Heart left ventricle (tissue), 16 donors: Measurements from ENCODE around the gene SNX2. TPM values are rescaled to one million over a fixed set of nuclear protein-coding genes. Genes with fewer than 3 reads are reported as not detected.

ENCODE experiments used
- ATAC-seq, 4 donors: fragments of 200-7000 bp; cut with Tn5 transposase; one replicate each; pipeline ENCODE4 v1.9.1; 2020 to 2022; ENCODE audit warnings: moderate library complexity in 4 of 4, mild to moderate bottlenecking in 3 of 4, moderate number of reproducible peaks in 1 of 4
- DNase-seq, 5 donors: peaks; one replicate each; pipeline ENCODE4 v3.0.0-alpha.2; 2020
- H3K27ac ChIP-seq, 12 donors: fragments of 200-600 bp; sonication (generic) in 4 of 12; one replicate each; pipeline versions ENCODE4 v1.5.0 to v1.8.0; 2016 to 2022; ENCODE audit warnings: mild to moderate bottlenecking in 2 of 12
- H3K27me3 ChIP-seq, 9 donors: fragments of 200-600 bp; sonication (generic) in 2 of 9; one replicate each; pipeline versions ENCODE4 v1.5.1 to v1.8.0; 2016 to 2022; ENCODE audit warnings: mild to moderate bottlenecking in 3 of 9
- H3K36me3 ChIP-seq, 9 donors: fragments of 200-600 bp; sonication (generic) in 2 of 9; one replicate each; pipeline versions ENCODE4 v1.5.0 to v1.8.0; 2018 to 2022; ENCODE audit warnings: mild to moderate bottlenecking in 2 of 9
- H3K4me1 ChIP-seq, 12 donors: fragments of 200-600 bp; sonication (generic) in 4 of 12; one replicate each; pipeline versions ENCODE4 v1.5.0 to v1.8.0; 2016 to 2022; ENCODE audit warnings: mild to moderate bottlenecking in 3 of 12
- H3K4me3 ChIP-seq, 12 donors: fragments of 200-600 bp; sonication (generic) in 4 of 12; one replicate each; pipeline versions ENCODE4 v1.5.0 to v1.8.0; 2017 to 2022; ENCODE audit warnings: mild to moderate bottlenecking in 9 of 12, moderate library complexity in 4 of 12
- H3K9me3 ChIP-seq, 12 donors: fragments of 200-600 bp; sonication (generic) in 4 of 12; one replicate each; pipeline versions ENCODE4 v1.5.0 to v1.8.0; 2016 to 2022; ENCODE audit warnings: mild to moderate bottlenecking in 1 of 12
- CTCF ChIP-seq, 12 donors: fragments of 200-600 bp; sonication (generic) in 4 of 12; IDR thresholded peaks; one replicate each; pipeline versions ENCODE4 v1.5.0 to v1.8.0; 2018 to 2022; ENCODE audit warnings: antibody characterized with exemption in 12 of 12, mild to moderate bottlenecking in 5 of 12
- POLR2A ChIP-seq, 2 donors: fragments of 450-650 bp; IDR thresholded peaks; one replicate each; pipeline ENCODE4 v1.6.1; 2017; ENCODE audit warnings: antibody characterized with exemption in 2 of 2, mild to moderate bottlenecking in 2 of 2, moderate library complexity in 2 of 2
- WGBS, 4 donors: extraction: QIAGEN DNeasy Blood & Tissue Kit in 2 of 4; methylation state at CpG; one replicate each; pipeline versions ENCODE4 v1.1.5 to v1.1.7; 2013 to 2018; 5-methylcytosine and 5-hydroxymethylcytosine counted together
- intact Hi-C, 10 donors: fragments of 100-400 bp; cut with DNase I; formaldehyde crosslinking; loops; one replicate each; pipeline versions ENCODE4 v1.11.1 to v1.14.2; 2022
- polyA plus RNA-seq, 2 donors: library from polyadenylated mRNA; stranded (reverse); fragments of 200-250 nt; gene quantifications; one replicate each; pipeline ENCODE4 v1.2.3, GENCODE V29; 2013
- total RNA-seq, 9 donors: library from RNA; depleted of rRNA in 2 of 9; stranded (reverse); fragments of >200 nt in 2 of 9; fragmentation: NEBNext Ultra II Directional in 3 of 9; extraction: Animal tissue kit (Norgen Biotek cat#: 25700) in 3 of 9; gene quantifications; one replicate each; pipeline versions ENCODE4 v1.1.0 to v1.2.4, GENCODE V29; 2016 to 2023
- donor health status: ischemic (EF 13 %, LVEDD 7.1; RV severe dilation, severe dysfunction).
- donor health status: healthy with polysubstance abuse.
- donor health status: DM: no; HTN: yes; CAD: no.
- donor health status: DM: no; HTN: no; CAD: no.
- donor health status: ischemic (EF 25% LVEDD 6.9; RV normal size, moderate dysfunction).
- donor health status: ischemic (EF 25% LVEDD 5.7; RV mildly dilated, moderate dysfunction).
- donor health status: healthy.
- donor health status: DM: yes; HTN: yes; CAD: no.
- donor health status: ischemic (EF 35%, LVEDD 5.7; RV mildly dilated, moderate dysfunction).
- donor health status: nonischemic (EF 11% LVEDD 7.7; RV severe dilation, severe dysfunction).
- donor health status: DM: yes; HTN: yes; CAD: no.
- donor health status: PGD.
- donor health status: ischemic (EF 29% LVEDD 5.4; RV normal size, mild dysfunction).
- donor health status: nonischemic (EF 23%, LVEDD 6.1; RV moderate dilation, normal function).

SNX2 gene
- total and polyA plus RNA-seq, 11 donors = 16.2 to 67.3 (median 33.4) TPM

- Histone ChIP-seq H3K4me3 (no peak overlapping the region), H3K4me1 (peaks cover 4 to 38% (median 15%) of the 10 kb centered on the region in 12 donors), H3K27ac (no peak overlapping the region), H3K9me3 (no peaks in the 10 kb centered on the region), H3K27me3 (no peaks in the 10 kb centered on the region), H3K36me3 (no peaks in the 10 kb centered on the region)
- intact Hi-C loops = loop anchor here in 4 of 10 donors (5.0 to 10.0 kb wide), 3 partner anchors 72 to 262 kb away; partner anchors contain the start of genes SNX24 (in 3 of the 4) and PPIC (in 1 of the 4)
- DNase-seq = no peak
- TF ChIP-seq POLR2A (IDR thresholded peaks at IDR 0.05) (no peak), CTCF (IDR thresholded peaks at IDR 0.05) (no peak)
- WGBS, 4 donors = 47 to 71% (median 53%) methylated on average over 1 of the region's 1 CpG
- no peak for ATAC-seq
Observed at GRCh38 chr5:122772446-122772845, 2.4 kb upstream of the SNX2 start.

- 43 to 84% (median 75%) methylated on average over 3 of the region's 3 CpGs for WGBS, 4 donors
Observed at GRCh38 chr5:122773619-122774018, 1.3 kb upstream of the SNX2 start.

GRCh38 chr5:122774519-122774860, 390 bp upstream of the SNX2 start:
- intact Hi-C loops = loop anchor here in 6 of 10 donors (2.0 to 10.0 kb wide), 4 partner anchors 70 to 260 kb away; partner anchors contain the start of genes SNX24 (in 5 of the 6) and PPIC (in 1 of the 6)
- peak overlapping the region in 11 of 12 donors; percentile 71 to 97 (median 88) for H3K4me3 ChIP-seq
- TF ChIP-seq POLR2A (IDR thresholded peaks at IDR 0.05) (no peak), CTCF (IDR thresholded peaks at IDR 0.05) (no peak)

More at GRCh38 chr5:122773619-122774018, 1.3 kb upstream of the SNX2 start:
- no peak overlapping the region for H3K27ac ChIP-seq
- ATAC-seq = no peak
- no peaks in the 10 kb centered on the region for H3K9me3 ChIP-seq
- intact Hi-C loops = loop anchor here in 6 of 10 donors (2.0 to 10.0 kb wide), 4 partner anchors 71 to 261 kb away; partner anchors contain the start of genes SNX24 (in 5 of the 6) and PPIC (in 1 of the 6)
- peaks cover 4 to 49% (median 16%) of the 10 kb centered on the region in 12 donors for H3K4me1 ChIP-seq
- no peaks in the 10 kb centered on the region for H3K36me3 ChIP-seq
- DNase-seq = no peak
- H3K27me3 ChIP-seq = no peaks in the 10 kb centered on the region
- TF ChIP-seq CTCF (IDR thresholded peaks at IDR 0.05) = no peak
- no peak for TF ChIP-seq POLR2A (IDR thresholded peaks at IDR 0.05)
- no peak overlapping the region for H3K4me3 ChIP-seq

GRCh38 chr5:122775550-122776542, 966 bp downstream of the SNX2 start:
- Histone ChIP-seq H3K27me3 (no peaks in the 10 kb centered on the region), H3K27ac (peak overlapping the region; percentile 33 to 94 (median 83)), H3K4me1 (peaks cover 4 to 53% (median 17%) of the 10 kb centered on the region in 12 donors), H3K4me3 (peak overlapping the region; percentile 71 to 97 (median 87)), H3K36me3 (no peaks in the 10 kb centered on the region), H3K9me3 (no peaks in the 10 kb centered on the region)
- 9 to 11% (median 10%) methylated on average over 14 of the region's 14 CpGs for WGBS, 4 donors
- ATAC-seq (peak in 2 of 4 donors; percentile 32 to 46), DNase-seq (no peak)
- TF ChIP-seq POLR2A (IDR thresholded peaks at IDR 0.05) (no peak), CTCF (IDR thresholded peaks at IDR 0.05) (no peak)
- intact Hi-C loops = loop anchor here in 5 of 10 donors (2.0 to 10.0 kb wide), 4 partner anchors 66 to 259 kb away; partner anchors contain the start of genes SNX24 (in 3 of the 5) and PPIC (in 1 of the 5)

More at GRCh38 chr5:122774519-122774860, 390 bp upstream of the SNX2 start:
- DNase-seq (no peak), ATAC-seq (peak; percentile 8 to 61 (median 46))
- 19 to 38% (median 22%) methylated on average over 6 to 8 of the region's 8 CpGs for WGBS, 4 donors
- Histone ChIP-seq H3K36me3 (no peaks in the 10 kb centered on the region), H3K27me3 (no peaks in the 10 kb centered on the region), H3K9me3 (no peaks in the 10 kb centered on the region), H3K4me1 (peaks cover 4 to 56% (median 16%) of the 10 kb centered on the region in 12 donors), H3K27ac (peak overlapping the region in 10 of 12 donors; percentile 13 to 94 (median 82))
